Esophagus muscularis mucosa (tissue), 4 donors: ENCODE data around the gene KCTD1.

ENCODE experiments used
- EP300 ChIP-seq: sonication (generic); formaldehyde crosslinking; IDR thresholded peaks from one replicate; pipeline ENCODE4 v1.6.1; 2017; ENCODE audit warnings: antibody characterized with exemption
- POLR2AphosphoS5 ChIP-seq, 2 donors: sonication (generic); formaldehyde crosslinking; IDR thresholded peaks; one replicate each; pipeline ENCODE4 v1.6.1; 2017; ENCODE audit warnings: antibody characterized with exemption in 2 of 2
- TF ChIP-seq, protein P1 (sequence below), 3 experiments: fragments of 200-600 bp in 2 of 3; fragments of 450-650 bp in 1 of 3; sonication (generic) in 2 of 3; IDR thresholded peaks; one replicate each; pipeline ENCODE4 v1.5.1; 2017 to 2019; ENCODE audit warnings: antibody characterized with exemption in 3 of 3, mild to moderate bottlenecking in 2 of 3, moderate library complexity in 1 of 3

DNA sequence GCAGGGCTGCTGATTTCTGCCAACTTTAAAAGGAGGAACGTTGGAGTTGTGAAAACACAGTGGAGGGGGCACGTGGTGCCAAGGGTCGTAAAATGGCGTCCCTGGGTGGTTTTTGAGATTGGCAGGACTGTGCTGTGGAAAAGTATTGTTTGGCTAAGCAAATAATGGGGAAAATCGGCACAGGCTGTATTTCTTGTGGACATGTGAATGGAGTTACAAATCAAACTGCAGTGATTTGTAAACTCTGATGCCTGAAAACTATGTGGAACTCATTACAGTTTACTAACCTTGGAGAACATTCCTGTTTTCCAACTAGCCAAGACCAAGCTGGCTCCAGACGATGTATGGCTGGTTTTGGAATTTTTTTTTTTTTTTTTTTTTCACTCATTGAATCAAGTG lies 68.7 kb downstream of the KCTD1 start:
- no peak for TF ChIP-seq POLR2AphosphoS5 (IDR thresholded peaks at IDR 0.05)
- TF ChIP-seq, protein P1, sequence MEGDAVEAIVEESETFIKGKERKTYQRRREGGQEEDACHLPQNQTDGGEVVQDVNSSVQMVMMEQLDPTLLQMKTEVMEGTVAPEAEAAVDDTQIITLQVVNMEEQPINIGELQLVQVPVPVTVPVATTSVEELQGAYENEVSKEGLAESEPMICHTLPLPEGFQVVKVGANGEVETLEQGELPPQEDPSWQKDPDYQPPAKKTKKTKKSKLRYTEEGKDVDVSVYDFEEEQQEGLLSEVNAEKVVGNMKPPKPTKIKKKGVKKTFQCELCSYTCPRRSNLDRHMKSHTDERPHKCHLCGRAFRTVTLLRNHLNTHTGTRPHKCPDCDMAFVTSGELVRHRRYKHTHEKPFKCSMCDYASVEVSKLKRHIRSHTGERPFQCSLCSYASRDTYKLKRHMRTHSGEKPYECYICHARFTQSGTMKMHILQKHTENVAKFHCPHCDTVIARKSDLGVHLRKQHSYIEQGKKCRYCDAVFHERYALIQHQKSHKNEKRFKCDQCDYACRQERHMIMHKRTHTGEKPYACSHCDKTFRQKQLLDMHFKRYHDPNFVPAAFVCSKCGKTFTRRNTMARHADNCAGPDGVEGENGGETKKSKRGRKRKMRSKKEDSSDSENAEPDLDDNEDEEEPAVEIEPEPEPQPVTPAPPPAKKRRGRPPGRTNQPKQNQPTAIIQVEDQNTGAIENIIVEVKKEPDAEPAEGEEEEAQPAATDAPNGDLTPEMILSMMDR (IDR thresholded peaks at IDR 0.05) = no peak
- TF ChIP-seq EP300 = no peak
